ENCODE measurements around the gene CEP97. TPM values are rescaled to one million over a fixed set of nuclear protein-coding genes. Genes with fewer than 3 reads are reported as not detected.
"Not testable (repeated sequence)": the region's sequence is repeated elsewhere in the genome, so short reads cannot be mapped to it uniquely, and the experiment has no call there.

Gene CEP97
- total RNA-seq, 6 experiments from 2014 or later = 10.6 to 17.4 (median 14.0) TPM

DNA sequence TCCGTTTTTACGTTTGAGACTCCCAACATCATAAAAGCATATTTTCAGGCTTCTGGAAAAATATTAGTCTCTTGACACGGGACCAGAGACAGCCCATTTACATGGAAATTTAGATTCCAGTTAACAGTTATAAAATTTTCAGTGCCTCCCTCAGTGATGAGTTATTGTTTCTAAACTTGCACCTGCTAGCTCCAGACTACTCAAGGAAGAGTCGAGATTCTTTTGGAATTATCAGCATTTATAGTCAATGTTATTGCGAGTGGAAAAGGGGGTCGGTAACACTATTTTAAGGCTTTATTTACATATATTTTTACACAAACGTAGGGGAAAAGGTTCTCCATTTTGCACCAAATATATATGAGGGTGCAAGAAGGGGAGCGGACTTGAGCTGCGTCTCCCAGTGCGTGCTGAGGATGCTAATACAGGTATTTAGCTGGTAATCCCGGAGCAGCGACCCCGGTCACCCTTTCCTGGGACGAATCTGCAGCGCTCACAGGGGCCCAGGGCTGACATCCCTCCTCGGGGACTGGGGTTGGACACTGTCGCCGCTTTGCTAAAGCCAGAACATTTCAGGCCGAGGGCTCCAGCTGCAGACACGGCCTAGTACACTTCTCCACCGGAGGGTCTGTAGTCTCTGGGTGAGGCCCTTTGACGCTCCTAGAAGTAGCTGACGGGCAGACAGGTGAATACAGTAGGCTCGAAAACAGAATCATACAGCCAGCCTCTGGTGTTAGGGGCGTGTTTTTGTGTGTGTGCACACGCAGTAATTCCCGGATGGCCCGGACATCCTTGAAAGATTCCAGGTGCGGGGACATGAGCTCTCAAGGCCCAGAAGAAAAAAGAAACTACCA, 46.8 kb upstream of the CEP97 start:
- TF ChIP-seq, protein P1, sequence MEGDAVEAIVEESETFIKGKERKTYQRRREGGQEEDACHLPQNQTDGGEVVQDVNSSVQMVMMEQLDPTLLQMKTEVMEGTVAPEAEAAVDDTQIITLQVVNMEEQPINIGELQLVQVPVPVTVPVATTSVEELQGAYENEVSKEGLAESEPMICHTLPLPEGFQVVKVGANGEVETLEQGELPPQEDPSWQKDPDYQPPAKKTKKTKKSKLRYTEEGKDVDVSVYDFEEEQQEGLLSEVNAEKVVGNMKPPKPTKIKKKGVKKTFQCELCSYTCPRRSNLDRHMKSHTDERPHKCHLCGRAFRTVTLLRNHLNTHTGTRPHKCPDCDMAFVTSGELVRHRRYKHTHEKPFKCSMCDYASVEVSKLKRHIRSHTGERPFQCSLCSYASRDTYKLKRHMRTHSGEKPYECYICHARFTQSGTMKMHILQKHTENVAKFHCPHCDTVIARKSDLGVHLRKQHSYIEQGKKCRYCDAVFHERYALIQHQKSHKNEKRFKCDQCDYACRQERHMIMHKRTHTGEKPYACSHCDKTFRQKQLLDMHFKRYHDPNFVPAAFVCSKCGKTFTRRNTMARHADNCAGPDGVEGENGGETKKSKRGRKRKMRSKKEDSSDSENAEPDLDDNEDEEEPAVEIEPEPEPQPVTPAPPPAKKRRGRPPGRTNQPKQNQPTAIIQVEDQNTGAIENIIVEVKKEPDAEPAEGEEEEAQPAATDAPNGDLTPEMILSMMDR (IDR thresholded peaks at IDR 0.05) = peak; percentile 1; the same call in 1 of the 2 replicates
- Mint-ChIP-seq H3K4me3 (peak overlapping the region; percentile 97), H3K27me3 (ENCODE audit: insufficient read depth) (peaks cover 5% of the 10 kb centered on the region), H3K9me3 (no peaks in the 10 kb centered on the region), H3K36me3 (ENCODE audit: low read depth) (peaks cover 28% of the 10 kb centered on the region), H3K4me1 (ENCODE audit: low read depth) (peaks cover 43% of the 10 kb centered on the region), H3K27ac (peak overlapping the region; percentile 93)
- DNase-seq = no peak

DNA sequence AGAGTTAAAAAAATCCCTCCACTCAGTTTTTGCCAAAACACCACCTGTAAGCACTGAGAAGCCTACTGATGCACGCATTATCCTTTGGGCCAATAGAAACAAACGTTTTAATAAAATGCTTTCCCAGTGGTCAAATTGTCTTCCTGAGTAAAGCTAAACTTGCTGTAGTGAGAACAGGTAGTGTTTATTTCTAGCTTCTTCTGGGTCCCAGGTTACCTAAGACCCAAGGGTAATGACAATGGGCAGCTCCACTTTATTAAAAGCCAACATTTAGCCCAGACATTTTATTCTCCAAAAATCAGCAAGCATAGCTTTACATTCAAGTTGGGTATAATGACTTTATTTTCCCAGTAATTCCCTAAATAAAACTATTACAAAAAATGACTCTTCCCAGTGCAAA, 45.6 kb upstream of the CEP97 start:
- not testable (repeated sequence) for H3K27ac Mint-ChIP-seq; H3K9me3 Mint-ChIP-seq; H3K27me3 Mint-ChIP-seq (ENCODE audit: insufficient read depth); H3K4me3 Mint-ChIP-seq; DNase-seq
- Mint-ChIP-seq H3K4me1 (ENCODE audit: low read depth) (peaks cover 38% of the 10 kb centered on the region), H3K36me3 (ENCODE audit: low read depth) (peaks cover 30% of the 10 kb centered on the region)

DNA sequence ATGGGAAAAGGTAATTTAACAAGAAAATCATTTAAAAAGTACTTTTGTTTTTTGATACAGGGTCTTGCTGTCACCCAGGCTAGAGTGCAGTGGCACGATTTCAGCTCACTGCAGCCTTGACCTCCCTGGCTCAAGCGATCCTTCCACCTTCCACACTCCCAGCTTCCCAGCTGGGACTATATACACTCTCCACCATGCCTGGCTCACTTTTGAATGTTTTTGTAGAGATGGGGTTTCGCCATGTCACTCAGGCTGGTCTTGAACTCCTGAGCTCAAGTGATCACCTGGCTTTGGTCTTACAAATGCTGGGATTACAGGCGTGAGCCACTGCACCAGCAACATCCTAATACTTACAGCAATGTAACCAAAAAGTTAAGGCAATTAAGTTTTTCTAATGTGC, 43.9 kb upstream of the CEP97 start:
- peak overlapping the region; percentile 57 for H3K27ac Mint-ChIP-seq
- no peak overlapping the region for H3K4me3 Mint-ChIP-seq
- peaks cover 6% of the 10 kb centered on the region for H3K27me3 Mint-ChIP-seq (ENCODE audit: insufficient read depth)
- H3K36me3 Mint-ChIP-seq (ENCODE audit: low read depth) = peaks cover 35% of the 10 kb centered on the region
- H3K4me1 Mint-ChIP-seq (ENCODE audit: low read depth) = peaks cover 33% of the 10 kb centered on the region
- DNase-seq = no peak
- H3K9me3 Mint-ChIP-seq = no peaks in the 10 kb centered on the region
- TF ChIP-seq, protein P1 (IDR thresholded peaks at IDR 0.05) = no peak

DNA sequence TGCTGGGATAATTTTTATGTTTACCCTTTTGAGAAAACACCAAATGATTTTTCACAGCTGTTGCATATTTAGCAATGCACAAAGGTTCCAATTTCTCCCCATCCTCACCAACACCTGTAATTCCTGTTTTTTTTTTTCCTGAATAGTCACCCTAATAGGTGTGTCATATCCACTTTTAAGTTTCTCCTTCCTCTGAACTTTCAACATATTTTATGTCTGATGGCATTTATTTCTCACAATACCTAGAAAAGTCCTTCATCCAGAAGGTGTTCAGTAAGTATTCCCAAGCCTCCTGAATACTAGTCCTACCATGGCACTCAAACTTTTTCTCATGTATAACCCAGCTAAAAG, 39.4 kb upstream of the CEP97 start:
- H3K36me3 Mint-ChIP-seq (ENCODE audit: low read depth) = peaks cover 47% of the 10 kb centered on the region
- no peak for DNase-seq
- peak overlapping the region; percentile 99 for H3K27ac Mint-ChIP-seq
- peaks cover 6% of the 10 kb centered on the region; the same call in 1 of the 2 replicates for H3K27me3 Mint-ChIP-seq (ENCODE audit: insufficient read depth)
- TF ChIP-seq, protein P1 (IDR thresholded peaks at IDR 0.05) = 0 out of 2 replicates have a peak, but pooled peaks have one; percentile 21
- peaks cover 30% of the 10 kb centered on the region for H3K4me1 Mint-ChIP-seq (ENCODE audit: low read depth)
- no peaks in the 10 kb centered on the region for H3K9me3 Mint-ChIP-seq
- H3K4me3 Mint-ChIP-seq = peak overlapping the region; percentile 99

DNA sequence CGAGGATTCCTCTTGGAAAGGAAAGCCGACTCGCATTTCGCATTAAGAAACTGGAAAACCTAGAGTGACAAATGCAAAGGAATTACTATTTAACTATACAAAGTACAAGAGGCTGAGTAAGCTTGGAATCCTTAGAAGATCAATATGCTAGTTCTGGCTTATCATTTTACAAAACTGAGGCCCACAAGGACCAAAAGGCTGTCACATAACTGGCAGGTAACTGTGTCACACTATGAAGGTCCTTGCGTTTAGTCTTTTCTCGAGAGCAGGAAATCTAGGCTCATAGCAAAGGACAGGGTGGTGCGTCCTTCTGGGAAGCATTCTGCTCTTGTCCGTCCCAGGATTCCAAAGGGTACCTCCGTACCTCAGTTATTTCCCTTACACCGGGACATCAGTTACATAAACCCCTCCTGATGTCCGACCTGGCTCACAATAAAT, 38.5 kb upstream of the CEP97 start:
- peaks cover 6% of the 10 kb centered on the region; the same call in 1 of the 2 replicates for H3K27me3 Mint-ChIP-seq (ENCODE audit: insufficient read depth)
- H3K27ac Mint-ChIP-seq = peak overlapping the region; percentile 99
- TF ChIP-seq, protein P1 (IDR thresholded peaks at IDR 0.05) = no peak
- peaks cover 30% of the 10 kb centered on the region for H3K4me1 Mint-ChIP-seq (ENCODE audit: low read depth)
- H3K36me3 Mint-ChIP-seq (ENCODE audit: low read depth) = peaks cover 42% of the 10 kb centered on the region
- H3K4me3 Mint-ChIP-seq = peak overlapping the region; percentile 99
- H3K9me3 Mint-ChIP-seq = no peaks in the 10 kb centered on the region
- no peak for DNase-seq

Measured in HFFc6 (cell line).